ENCODE measurements around the gene HDAC9.
"Not testable (repeated sequence)": the region's sequence is repeated elsewhere in the genome, so short reads cannot be mapped to it uniquely, and the experiment has no call there.

HDAC9 gene

DNA sequence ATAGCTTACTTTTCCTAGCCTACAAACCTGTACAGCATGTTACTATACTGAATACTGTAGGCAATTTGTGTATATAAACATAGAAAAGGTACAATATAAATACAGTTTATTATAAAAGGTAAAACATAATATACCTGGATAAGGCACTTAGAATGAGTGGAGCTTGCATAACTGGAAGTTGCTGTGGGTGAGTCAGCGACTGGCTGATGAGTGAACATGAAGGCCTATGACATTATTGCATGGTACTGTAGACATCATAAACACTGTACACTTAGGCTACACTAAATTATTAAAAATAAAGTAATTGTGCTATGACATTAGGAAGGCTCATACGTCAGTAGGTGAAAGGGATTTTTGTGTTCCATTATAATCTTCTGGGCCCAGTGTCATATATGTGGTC is 228.8 kb downstream of the HDAC9 start:
- no peak for DNase-seq (ENCODE audit: low read depth in 2 of 2)

GRCh38 chr7:18727115-18727870 is 231.7 kb downstream of the HDAC9 start:
- no peak for DNase-seq (ENCODE audit: low read depth in 2 of 2)

DNA sequence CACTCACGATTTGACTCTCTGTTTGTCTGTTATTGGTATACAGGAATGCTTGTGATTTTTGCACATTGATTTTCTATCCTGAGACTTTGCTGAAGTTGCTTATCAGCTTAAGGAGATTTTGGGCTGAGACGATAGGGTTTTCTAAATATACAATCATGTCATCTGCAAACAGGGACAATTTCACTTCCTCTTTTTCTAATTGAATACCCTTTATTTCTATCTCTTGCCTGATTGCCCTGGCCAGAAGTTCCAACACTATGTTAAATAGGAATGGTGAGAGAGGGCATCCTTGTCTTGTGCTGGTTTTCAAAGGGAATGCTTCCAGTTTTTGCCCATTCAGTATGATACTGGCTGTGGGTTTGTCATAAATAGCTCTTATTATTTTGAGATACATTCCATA is 240.5 kb downstream of the HDAC9 start:
- not testable (repeated sequence) for DNase-seq (ENCODE audit: low read depth in 2 of 2)

DNA sequence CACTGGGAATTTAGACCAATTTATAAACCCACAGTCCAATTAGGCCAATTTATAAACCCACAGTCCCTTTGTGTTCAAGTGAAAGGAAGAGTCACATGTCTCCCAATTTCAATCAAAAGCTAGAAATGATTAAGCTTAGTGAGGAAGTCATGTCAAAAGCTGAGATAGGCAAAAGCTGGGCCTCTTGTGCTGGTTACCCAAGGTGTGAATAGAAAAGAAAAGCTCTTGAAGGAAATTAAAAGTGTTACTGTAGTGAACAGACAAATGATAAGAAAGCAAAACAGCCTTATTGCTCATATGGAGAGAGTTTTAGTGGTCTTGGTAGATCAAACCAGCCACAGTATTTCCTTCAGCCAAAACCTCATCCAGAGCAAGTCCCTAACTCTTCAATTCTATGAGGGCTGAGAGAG is 245.0 kb downstream of the HDAC9 start:
- DNase-seq (ENCODE audit: low read depth in 2 of 2), result no peak

GRCh38 chr7:18753972-18754610 is 258.5 kb downstream of the HDAC9 start:
- no peak for DNase-seq (ENCODE audit: low read depth in 2 of 2)

- no peak for DNase-seq (ENCODE audit: low read depth in 2 of 2)
Measured at GRCh38 chr7:18754766-18755165, 259.2 kb downstream of the HDAC9 start.

DNA sequence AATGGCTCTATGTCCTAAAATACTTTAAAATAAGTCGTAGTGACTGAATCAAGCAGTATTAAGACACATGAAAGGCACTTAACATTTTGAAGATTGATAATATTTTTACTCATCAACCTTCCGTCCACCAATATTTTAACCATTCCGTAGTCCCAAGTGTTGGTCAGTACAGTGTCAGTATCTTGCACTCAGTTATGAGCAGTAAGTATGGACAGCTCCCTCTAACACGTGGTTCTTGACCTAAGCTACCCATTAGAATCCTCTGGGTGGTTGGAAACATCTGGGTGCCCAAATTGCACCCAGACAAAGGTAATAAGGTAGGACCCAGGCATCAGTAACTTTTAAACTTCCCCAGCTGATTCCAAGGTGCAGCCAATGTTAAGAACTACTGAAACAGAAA is 260.2 kb downstream of the HDAC9 start:
- no peak for DNase-seq (ENCODE audit: low read depth in 2 of 2)

DNA sequence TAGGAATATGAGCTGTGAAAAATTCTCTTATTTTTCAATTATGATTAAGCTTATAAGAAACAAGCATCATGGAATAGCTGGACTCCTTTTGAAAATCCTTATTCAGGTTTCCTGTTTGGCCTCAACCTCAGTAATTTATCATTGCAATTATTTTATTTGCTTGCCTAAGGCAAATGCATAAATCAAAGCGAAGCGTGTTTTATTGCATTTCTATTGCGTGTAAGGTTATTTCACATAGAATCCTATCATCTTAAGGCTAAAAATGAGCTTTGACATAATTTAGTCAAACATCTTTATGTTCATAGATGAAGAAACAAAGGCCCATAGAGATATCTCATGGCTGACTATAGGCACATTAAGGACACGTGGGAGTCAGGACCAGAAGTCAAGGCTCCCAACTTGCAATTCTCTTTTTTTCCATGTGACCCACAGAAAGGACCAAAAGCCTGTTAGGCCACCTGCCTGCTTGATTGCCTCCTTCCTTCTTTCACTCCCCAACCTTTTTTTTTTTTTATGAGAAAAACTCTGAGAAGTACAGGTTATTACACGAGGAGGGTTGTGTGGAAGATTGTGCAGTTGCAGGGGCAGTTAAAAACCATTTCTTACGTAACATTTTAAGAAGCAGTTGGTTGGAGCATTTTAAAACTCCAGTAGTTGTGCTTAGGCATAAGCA is 261.0 kb downstream of the HDAC9 start:
- no peak for DNase-seq (ENCODE audit: low read depth in 2 of 2)

DNA sequence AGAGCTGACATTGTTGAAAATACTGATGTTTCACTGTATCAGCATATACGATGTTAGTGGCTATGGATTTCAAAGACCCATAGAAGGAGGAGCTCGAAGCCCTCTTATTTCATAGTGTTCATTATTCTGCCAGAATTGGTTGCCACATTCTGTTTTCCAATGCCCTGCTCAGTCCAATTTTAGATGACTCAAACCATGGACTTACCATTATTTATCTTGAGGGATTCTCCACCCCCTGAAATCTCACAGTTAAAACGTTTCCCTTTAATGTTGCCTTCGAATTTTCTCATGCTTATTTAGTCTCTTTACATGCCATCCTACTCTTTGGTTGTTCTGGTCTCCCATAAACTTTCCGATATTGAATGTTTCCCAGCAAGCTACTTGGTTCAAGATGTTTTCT is 264.5 kb downstream of the HDAC9 start:
- DNase-seq (ENCODE audit: low read depth in 2 of 2), result no peak

DNA sequence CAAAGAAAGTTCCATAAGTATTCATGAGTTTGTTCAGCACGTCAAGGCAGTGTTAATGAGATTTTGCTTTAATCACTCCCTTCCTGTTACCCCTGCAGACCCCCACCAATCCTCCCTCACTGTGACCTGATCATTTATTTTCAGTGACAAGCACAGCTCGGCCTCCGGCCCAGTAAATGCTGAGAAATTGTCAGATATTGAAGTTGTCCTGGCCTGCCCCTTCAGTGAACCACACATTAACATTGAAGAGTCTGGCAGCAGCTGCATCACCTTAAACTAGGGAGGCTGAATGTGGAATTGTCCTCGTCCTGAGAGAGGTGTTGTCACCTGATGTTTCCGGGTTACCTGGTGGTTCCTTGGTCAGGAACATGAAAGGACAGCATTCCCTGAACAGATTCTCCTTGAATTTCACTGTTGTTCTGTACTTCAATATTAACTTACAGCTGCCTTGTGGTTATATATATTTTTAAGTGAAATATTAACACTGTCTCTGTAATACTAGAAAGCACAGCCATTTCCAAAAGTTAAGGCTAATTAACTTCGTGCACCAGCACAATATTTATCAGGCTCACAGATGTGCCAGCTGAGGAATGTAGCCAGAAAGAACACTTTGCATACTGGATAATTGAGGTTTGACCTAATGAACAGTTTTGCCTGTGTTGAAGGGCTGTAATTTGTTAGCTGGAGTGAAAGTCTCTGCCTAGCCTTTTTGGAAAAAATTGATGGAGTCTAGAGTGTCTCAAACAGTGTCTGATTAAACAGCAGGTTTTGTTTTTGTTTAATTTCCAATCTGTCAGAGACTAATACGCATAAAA is 265.3 kb downstream of the HDAC9 start:
- DNase-seq (ENCODE audit: low read depth in 2 of 2), result no peak

- no peak for DNase-seq (ENCODE audit: low read depth in 2 of 2)
Measured at GRCh38 chr7:18762189-18762588, 266.6 kb downstream of the HDAC9 start.

GRCh38 chr7:18768256-18768655 is 272.7 kb downstream of the HDAC9 start:
- no peak for DNase-seq (ENCODE audit: low read depth in 2 of 2)

DNA sequence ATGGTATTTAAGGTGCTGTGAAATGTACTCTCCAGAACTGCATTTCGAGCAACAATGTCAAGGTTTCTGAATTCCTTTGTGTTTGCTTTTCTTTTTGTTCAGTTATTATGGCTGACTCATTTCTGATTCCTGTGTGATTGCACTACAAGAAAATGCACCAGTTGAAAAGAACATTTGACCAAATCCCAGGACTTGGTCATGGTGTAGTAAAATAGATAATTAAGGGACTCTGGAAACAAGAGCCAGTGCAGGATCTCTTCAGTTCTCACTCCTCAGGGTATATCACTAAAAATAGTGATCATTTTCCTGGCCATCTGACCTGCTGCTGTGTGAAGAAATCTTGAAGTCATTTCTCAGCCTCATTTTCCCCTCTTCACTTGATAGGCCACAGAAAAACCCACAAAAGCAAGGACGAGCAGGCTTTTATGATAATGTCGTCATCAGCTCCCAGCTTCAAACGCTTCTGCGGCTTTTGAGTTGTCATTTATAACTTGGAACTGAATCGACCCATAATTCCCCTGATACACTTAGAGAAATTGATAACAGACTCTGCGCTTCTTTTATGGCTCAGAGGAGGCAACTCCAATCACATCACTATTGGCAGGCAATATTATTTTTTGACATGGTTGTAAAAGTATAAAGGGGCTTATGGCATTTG is 274.7 kb downstream of the HDAC9 start:
- DNase-seq (ENCODE audit: low read depth in 2 of 2), result no peak

GRCh38 chr7:18770822-18771221 is 275.3 kb downstream of the HDAC9 start:
- no peak for DNase-seq (ENCODE audit: low read depth in 2 of 2)

- no peak for DNase-seq (ENCODE audit: low read depth in 2 of 2)
Measured at GRCh38 chr7:18771834-18772566, 276.5 kb downstream of the HDAC9 start.

GRCh38 chr7:18772567-18772965 is 277.0 kb downstream of the HDAC9 start:
- no peak for DNase-seq (ENCODE audit: low read depth in 2 of 2)

DNA sequence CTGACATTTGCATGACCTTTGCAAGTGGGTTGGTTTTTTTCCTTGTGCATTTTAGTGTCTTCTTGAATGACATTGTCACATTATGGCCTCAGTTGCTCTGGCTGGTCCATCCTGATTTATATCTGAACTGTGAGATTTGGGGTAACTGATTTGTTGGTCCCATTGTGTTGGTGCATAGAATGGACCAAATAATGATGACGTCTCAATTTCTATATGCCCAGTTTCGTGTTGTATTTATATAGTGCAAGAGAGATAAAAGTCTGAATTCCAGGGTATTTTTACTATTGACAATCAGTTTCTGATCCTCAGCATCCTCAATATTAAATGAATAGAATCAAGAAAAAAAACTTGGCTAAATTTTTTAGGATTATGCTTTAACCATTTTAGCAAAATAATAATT is 281.8 kb downstream of the HDAC9 start:
- no peak for DNase-seq (ENCODE audit: low read depth in 2 of 2)

GRCh38 chr7:18778594-18778993 is 283.0 kb downstream of the HDAC9 start:
- no peak for DNase-seq (ENCODE audit: low read depth in 2 of 2)

DNA sequence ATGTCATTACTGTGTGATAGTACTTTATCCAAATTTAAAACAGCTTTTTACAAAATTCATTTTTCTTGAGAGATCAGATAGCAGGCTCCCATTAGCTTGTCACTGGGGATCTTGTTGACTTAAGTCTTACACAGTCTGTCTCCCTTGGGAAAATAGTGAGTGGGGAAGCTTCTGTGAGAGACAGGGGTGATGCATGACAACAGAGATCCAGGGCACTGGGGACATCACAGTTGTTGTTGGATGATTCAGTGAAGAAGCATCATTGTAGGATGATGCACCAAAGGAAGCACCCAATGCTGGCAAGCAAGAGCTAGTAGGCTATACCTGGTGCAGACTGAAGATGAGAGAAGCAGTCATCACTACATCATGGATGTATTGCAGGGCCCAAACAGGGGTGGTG is 284.7 kb downstream of the HDAC9 start:
- no peak for DNase-seq (ENCODE audit: low read depth in 2 of 2)

DNA sequence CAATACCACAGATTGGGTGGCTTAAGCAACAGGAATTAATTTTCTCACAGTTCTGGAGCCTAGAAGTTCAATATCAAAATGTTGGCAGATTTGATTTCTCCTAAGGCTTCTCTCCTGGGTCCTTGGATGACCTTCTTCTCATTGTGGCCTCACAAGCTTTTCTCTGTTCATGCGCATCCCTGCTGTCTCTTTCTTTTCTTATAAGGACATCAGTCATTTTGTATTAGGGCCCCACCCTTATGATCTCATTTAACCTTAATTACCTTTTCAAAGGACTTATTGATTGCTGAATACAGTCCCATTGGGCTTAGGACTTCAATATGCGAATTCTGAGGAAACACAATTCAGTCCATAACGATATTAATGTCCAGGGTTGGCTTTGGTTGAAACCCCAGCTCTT is 285.4 kb downstream of the HDAC9 start:
- DNase-seq (ENCODE audit: low read depth in 2 of 2), result no peak

- DNase-seq (ENCODE audit: low read depth in 2 of 2), result no peak
Measured at GRCh38 chr7:18786196-18786727, 290.7 kb downstream of the HDAC9 start.

All from stimulated activated CD8-positive, alpha-beta memory T cell treated with anti-CD3 and anti-CD28 coated beads, Interleukin-7, amount 100 ng/mL, for 1 hour (primary cell).